GM06990 (cell line): ENCODE measurements around the gene RC3H2.

Experiments
- DNase-seq: peaks from one replicate; pipeline ENCODE4 v3.0.0-alpha.2; 2011; ENCODE audit not compliant: insufficient read length; ENCODE audit errors: extremely low read depth
- H3K27me3 ChIP-seq: replicated peaks from 2 replicates; pipeline ENCODE4 v1.6.0; 2011; ENCODE audit warnings: low read length; ENCODE audit not compliant: control insufficient read depth, insufficient read depth
- H3K36me3 ChIP-seq: 2 replicates; pipeline ENCODE4 v1.5.1; 2011; ENCODE audit warnings: low read length; ENCODE audit not compliant: control insufficient read depth, insufficient read depth
- H3K4me3 ChIP-seq: replicated peaks from 2 replicates; pipeline ENCODE4 v1.5.1; 2011; ENCODE audit warnings: low read depth, mild to moderate bottlenecking, control low read depth, low read length
- CTCF ChIP-seq: IDR thresholded peaks from 2 replicates; pipeline ENCODE4 v1.5.1; 2011; ENCODE audit warnings: low read length, control low read depth, mild to moderate bottlenecking, inconsistent platforms; ENCODE audit not compliant: insufficient read depth, poor library complexity, severe bottlenecking

RC3H2 gene

GRCh38 chr9:122848256-122848943, 56.8 kb downstream of the RC3H2 start:
- no peaks in the 10 kb centered on the region; the same call in 1 of the 2 replicates for H3K36me3 ChIP-seq
- no peak for DNase-seq
- no peaks in the 10 kb centered on the region for H3K27me3 ChIP-seq
- no peak for TF ChIP-seq CTCF
- no peak overlapping the region for H3K4me3 ChIP-seq

- Histone ChIP-seq H3K36me3 (no peaks in the 10 kb centered on the region; the same call in 1 of the 2 replicates), H3K4me3 (no peak overlapping the region), H3K27me3 (no peaks in the 10 kb centered on the region)
- no peak for TF ChIP-seq CTCF
- DNase-seq: no peak
These were observed 58.7 kb downstream of the RC3H2 start for GRCh38 chr9:122846371-122846940.

GRCh38 chr9:122845116-122845515, 60.0 kb downstream of the RC3H2 start:
- Histone ChIP-seq H3K27me3 (no peaks in the 10 kb centered on the region), H3K4me3 (no peak overlapping the region), H3K36me3 (no peaks in the 10 kb centered on the region; the same call in 1 of the 2 replicates)
- DNase-seq: no peak
- no peak for TF ChIP-seq CTCF

DNA sequence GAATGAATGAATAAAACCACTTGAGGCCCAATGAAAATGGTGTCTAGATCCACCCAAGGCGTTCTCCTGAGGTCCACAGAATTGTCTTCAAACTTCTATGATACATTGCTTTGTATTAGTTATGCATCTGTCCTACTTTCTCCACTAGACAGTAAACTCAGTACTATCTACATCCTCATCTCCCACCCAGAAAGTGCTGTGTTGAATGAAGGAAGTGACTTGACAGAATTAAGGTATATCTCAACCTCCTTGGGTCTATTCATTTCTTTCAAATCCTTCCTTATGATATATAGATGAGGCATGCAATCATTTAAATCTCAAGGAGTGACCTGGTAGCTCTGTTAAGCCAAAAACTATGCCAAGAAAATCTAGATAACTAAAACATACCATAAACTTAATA, 61.0 kb downstream of the RC3H2 start:
- no peak for DNase-seq
- no peak for TF ChIP-seq CTCF
- Histone ChIP-seq H3K4me3 (no peak overlapping the region), H3K27me3 (no peaks in the 10 kb centered on the region), H3K36me3 (no peaks in the 10 kb centered on the region)

GRCh38 chr9:122841501-122841900, 63.7 kb downstream of the RC3H2 start:
- DNase-seq: no peak
- Histone ChIP-seq H3K27me3 (no peaks in the 10 kb centered on the region), H3K36me3 (no peaks in the 10 kb centered on the region), H3K4me3 (no peak overlapping the region)
- TF ChIP-seq CTCF: no peak
